ENCODE data around the gene GZMM. TPM values are rescaled to one million over a fixed set of nuclear protein-coding genes. Genes with fewer than 3 reads are reported as not detected.

GZMM gene
- total and polyA plus RNA-seq, 2 of the 13 experiments (the other 11 are each of a cell fraction or from before 2014, with no cell fraction given), result 0.07 TPM; not detected in 1

DNA sequence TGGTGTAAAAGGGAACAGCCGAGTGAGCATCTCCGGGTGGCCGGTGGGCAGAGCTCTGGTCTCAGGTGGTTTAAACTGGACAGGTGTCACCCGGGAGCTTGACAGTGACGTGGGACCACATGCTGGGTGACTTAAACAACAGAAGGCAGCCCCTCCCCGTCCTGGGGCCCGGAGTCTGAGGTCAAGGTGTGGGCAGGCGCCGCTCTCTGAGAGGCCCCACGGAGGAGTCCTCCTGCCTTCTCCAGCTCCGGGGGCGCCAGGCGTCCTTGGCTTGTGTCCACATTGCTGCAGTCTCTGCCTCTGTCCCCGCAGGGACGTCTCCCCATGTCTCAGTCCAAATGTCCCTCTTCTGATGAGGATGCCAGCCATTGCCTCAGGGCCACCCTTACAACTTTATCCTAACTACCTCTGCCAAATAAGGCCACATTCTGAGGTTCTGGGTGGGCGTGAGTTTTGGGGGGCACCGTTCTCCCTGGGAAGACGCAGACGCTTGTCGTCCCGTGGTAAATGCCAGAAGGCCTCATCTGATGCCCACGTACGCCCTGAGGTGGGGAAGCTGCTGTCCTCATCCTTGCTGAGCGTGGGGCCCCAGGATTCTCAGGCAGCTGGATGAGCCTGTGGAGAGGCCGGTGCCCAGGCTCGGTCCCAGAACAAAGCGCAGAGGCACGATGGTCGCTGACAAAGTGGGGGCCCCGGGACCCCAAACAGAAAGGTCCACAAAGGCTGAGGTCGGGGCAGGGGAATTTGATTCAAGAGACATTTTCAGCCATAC lies 12.9 kb downstream of the GZMM start (continued):
- TF ChIP-seq, protein P1, sequence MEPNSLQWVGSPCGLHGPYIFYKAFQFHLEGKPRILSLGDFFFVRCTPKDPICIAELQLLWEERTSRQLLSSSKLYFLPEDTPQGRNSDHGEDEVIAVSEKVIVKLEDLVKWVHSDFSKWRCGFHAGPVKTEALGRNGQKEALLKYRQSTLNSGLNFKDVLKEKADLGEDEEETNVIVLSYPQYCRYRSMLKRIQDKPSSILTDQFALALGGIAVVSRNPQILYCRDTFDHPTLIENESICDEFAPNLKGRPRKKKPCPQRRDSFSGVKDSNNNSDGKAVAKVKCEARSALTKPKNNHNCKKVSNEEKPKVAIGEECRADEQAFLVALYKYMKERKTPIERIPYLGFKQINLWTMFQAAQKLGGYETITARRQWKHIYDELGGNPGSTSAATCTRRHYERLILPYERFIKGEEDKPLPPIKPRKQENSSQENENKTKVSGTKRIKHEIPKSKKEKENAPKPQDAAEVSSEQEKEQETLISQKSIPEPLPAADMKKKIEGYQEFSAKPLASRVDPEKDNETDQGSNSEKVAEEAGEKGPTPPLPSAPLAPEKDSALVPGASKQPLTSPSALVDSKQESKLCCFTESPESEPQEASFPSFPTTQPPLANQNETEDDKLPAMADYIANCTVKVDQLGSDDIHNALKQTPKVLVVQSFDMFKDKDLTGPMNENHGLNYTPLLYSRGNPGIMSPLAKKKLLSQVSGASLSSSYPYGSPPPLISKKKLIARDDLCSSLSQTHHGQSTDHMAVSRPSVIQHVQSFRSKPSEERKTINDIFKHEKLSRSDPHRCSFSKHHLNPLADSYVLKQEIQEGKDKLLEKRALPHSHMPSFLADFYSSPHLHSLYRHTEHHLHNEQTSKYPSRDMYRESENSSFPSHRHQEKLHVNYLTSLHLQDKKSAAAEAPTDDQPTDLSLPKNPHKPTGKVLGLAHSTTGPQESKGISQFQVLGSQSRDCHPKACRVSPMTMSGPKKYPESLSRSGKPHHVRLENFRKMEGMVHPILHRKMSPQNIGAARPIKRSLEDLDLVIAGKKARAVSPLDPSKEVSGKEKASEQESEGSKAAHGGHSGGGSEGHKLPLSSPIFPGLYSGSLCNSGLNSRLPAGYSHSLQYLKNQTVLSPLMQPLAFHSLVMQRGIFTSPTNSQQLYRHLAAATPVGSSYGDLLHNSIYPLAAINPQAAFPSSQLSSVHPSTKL (CRISPR knock-in tag; IDR thresholded peaks at IDR 0.05), result 0 out of 2 replicates have a peak, but pooled peaks have one; percentile 16
- TF ChIP-seq ZNF446 (CRISPR knock-in tag; IDR thresholded peaks at IDR 0.05) (no peak), ZFP41 (CRISPR knock-in tag; IDR thresholded peaks at IDR 0.05; ENCODE audit: borderline replicate concordance) (no peak), NFIC (IDR thresholded peaks at IDR 0.05; ENCODE audit: low read length) (0 out of 2 replicates have a peak, but pooled peaks have one; percentile 18), ISL2 (CRISPR knock-in tag; IDR thresholded peaks at IDR 0.05) (0 out of 2 replicates have a peak, but pooled peaks have one; percentile 19), ZNF563 (CRISPR knock-in tag; IDR thresholded peaks at IDR 0.05) (0 out of 2 replicates have a peak, but pooled peaks have one; percentile 81), ZNF121 (CRISPR knock-in tag; IDR thresholded peaks at IDR 0.05) (no peak), ZNF557 (CRISPR knock-in tag; IDR thresholded peaks at IDR 0.05) (no peak), KDM1A (CRISPR knock-in tag; IDR thresholded peaks at IDR 0.05) (0 out of 2 replicates have a peak, but pooled peaks have one; percentile 14)
- TF ChIP-seq, protein P2, sequence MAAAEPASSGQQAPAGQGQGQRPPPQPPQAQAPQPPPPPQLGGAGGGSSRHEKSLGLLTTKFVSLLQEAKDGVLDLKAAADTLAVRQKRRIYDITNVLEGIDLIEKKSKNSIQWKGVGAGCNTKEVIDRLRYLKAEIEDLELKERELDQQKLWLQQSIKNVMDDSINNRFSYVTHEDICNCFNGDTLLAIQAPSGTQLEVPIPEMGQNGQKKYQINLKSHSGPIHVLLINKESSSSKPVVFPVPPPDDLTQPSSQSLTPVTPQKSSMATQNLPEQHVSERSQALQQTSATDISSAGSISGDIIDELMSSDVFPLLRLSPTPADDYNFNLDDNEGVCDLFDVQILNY (CRISPR knock-in tag; conservative IDR thresholded peaks at IDR 0.05), result no peak
- TF ChIP-seq, protein P3, sequence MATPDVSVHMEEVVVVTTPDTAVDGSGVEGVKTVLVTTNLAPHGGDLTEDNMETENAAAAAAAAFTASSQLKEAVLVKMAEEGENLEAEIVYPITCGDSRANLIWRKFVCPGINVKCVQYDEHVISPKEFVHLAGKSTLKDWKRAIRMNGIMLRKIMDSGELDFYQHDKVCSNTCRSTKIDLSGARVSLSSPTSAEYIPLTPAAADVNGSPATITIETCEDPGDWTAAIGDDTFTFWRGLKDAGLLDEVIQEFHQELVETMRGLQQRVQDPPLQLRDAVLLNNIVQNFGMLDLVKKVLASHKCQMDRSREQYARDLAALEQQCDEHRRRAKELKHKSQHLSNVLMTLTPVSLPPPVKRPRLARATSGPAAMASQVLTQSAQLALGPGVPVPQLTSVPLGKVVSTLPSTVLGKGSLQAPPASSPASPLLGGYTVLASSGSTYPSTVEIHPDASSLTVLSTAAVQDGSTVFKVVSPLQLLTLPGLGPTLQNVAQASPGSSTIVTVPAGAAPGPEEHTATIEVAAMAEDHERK (CRISPR knock-in tag; IDR thresholded peaks at IDR 0.05; ENCODE audit: low read depth), result no peak
- TF ChIP-seq, protein P4, sequence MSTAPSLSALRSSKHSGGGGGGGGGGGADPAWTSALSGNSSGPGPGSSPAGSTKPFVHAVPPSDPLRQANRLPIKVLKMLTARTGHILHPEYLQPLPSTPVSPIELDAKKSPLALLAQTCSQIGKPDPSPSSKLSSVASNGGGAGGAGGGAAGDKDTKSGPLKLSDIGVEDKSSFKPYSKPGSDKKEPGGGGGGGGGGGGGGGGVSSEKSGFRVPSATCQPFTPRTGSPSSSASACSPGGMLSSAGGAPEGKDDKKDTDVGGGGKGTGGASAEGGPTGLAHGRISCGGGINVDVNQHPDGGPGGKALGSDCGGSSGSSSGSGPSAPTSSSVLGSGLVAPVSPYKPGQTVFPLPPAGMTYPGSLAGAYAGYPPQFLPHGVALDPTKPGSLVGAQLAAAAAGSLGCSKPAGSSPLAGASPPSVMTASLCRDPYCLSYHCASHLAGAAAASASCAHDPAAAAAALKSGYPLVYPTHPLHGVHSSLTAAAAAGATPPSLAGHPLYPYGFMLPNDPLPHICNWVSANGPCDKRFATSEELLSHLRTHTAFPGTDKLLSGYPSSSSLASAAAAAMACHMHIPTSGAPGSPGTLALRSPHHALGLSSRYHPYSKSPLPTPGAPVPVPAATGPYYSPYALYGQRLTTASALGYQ (CRISPR knock-in tag; IDR thresholded peaks at IDR 0.05), result peak; percentile 42; the same call in 1 of the 2 replicates
- TF ChIP-seq, protein P5, sequence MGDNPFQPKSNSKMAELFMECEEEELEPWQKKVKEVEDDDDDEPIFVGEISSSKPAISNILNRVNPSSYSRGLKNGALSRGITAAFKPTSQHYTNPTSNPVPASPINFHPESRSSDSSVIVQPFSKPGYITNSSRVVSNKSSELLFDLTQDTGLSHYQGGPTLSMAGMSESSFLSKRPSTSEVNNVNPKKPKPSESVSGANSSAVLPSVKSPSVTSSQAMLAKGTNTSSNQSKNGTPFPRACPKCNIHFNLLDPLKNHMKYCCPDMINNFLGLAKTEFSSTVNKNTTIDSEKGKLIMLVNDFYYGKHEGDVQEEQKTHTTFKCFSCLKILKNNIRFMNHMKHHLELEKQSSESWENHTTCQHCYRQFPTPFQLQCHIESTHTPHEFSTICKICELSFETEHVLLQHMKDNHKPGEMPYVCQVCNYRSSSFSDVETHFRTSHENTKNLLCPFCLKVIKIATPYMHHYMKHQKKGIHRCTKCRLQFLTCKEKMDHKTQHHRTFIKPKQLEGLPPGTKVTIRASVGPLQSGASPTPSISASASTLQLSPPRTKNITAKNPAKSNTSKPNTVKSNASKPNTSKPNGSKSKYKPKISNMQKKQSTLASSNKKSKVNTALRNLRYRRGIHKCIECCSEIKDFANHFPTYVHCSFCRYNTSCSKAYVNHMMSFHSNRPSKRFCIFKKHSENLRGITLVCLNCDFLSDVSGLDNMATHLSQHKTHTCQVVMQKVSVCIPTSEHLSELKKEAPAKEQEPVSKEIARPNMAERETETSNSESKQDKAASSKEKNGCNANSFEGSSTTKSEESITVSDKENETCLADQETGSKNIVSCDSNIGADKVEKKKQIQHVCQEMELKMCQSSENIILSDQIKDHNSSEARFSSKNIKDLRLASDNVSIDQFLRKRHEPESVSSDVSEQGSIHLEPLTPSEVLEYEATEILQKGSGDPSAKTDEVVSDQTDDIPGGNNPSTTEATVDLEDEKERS (CRISPR knock-in tag; IDR thresholded peaks at IDR 0.05), result peak; percentile 50; the same call in 1 of the 2 replicates

All from HepG2 (cell line).